ENCODE data around the gene RHD.
A peak's percentile ranks its signal among the peaks of the same experiment; 100 is the strongest.

RHD gene

GRCh38 chr1:25243907-25244306 is 28.4 kb upstream of the RHD start:
- Histone ChIP-seq H3K9me3 (no peaks in the 10 kb centered on the region), H3K4me3 (no peak overlapping the region), H3K36me3 (peaks cover 60% of the 10 kb centered on the region), H3K27me3 (no peaks in the 10 kb centered on the region), H3K27ac (no peak overlapping the region), H3K4me2 (no peak overlapping the region), H3K9ac (no peak overlapping the region), H4K20me1 (peaks cover 69% of the 10 kb centered on the region), H3K4me1 (peaks cover 73% of the 10 kb centered on the region)
- no peak for TF ChIP-seq Cebpa-rat (IDR thresholded peaks at IDR 0.05)

DNA sequence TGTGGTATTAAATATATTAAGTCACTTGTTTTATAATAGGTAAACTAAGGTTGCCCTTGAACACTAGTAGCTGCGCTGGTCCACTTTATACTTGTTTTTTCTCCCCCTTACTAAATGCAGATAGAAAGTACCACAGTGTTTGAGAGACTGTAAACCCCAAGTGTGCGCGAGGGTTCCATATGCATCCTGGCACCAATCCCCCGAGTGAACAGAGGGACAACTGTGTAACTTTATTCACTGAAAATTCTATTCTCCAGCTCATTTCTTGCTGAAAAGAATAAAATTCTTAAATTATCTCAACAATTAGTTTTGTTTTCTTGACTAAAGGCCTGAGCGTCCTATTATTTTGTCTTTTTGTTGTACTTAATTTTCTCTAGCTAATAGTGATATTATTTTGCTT is 26.9 kb upstream of the RHD start:
- H3K27me3 ChIP-seq, result no peaks in the 10 kb centered on the region
- H3K4me1 ChIP-seq, result peaks cover 59% of the 10 kb centered on the region
- H3K9ac ChIP-seq, result peak overlapping the region; percentile 97; the same call in 1 of the 2 replicates
- peak overlapping the region; percentile 95 for H3K4me2 ChIP-seq
- no peak overlapping the region for H3K27ac ChIP-seq
- H3K4me3 ChIP-seq, result peak overlapping the region; percentile 97
- peaks cover 60% of the 10 kb centered on the region for H3K36me3 ChIP-seq
- peaks cover 67% of the 10 kb centered on the region for H4K20me1 ChIP-seq
- H3K9me3 ChIP-seq, result no peaks in the 10 kb centered on the region
- TF ChIP-seq Cebpa-rat (IDR thresholded peaks at IDR 0.05), result no peak

DNA sequence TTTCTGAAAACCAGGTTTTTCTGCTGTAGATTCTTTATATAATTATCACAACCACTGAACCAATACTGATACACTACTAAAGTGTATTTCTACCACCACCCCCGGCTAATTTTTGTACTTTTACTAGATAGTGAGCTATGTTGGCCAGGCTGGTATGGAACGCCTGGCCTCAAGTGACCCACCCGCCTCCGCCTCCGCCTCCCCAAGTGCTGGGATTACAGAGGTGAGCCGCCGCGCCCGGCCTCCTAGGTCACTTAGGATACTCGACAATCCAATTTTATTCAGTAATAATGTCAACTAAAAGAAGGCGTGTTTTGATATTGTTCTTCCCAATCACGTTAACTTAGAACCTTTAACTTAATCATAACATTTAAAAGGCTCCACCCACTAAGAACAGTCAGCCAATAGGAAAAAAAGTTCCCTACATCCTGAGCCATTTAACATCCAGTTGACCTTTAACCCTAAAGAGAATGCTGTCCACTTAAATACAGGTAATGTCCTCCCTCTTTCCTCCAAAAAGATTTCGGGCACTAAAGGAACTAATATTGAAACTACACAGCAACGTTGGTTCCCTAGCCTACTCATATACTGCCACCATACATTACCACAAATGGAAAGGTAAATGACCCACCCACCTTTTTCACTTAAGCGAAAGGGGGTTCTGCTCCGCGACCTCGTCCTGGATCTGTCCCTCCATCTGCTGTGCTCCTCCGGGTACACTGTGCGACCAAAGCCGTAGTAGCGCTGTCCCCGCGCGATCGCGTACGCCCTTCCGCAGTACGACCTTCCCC is 26.3 kb upstream of the RHD start:
- H3K9ac ChIP-seq, result peak overlapping the region; percentile 97
- H3K27me3 ChIP-seq, result no peaks in the 10 kb centered on the region
- H3K4me2 ChIP-seq, result peak overlapping the region; percentile 95
- H3K9me3 ChIP-seq, result no peaks in the 10 kb centered on the region
- H3K27ac ChIP-seq, result peak overlapping the region; percentile 95
- TF ChIP-seq Cebpa-rat (IDR thresholded peaks at IDR 0.05), result no peak
- peaks cover 52% of the 10 kb centered on the region for H3K4me1 ChIP-seq
- peaks cover 60% of the 10 kb centered on the region for H4K20me1 ChIP-seq
- peaks cover 54% of the 10 kb centered on the region for H3K36me3 ChIP-seq
- peak overlapping the region; percentile 97 for H3K4me3 ChIP-seq

DNA sequence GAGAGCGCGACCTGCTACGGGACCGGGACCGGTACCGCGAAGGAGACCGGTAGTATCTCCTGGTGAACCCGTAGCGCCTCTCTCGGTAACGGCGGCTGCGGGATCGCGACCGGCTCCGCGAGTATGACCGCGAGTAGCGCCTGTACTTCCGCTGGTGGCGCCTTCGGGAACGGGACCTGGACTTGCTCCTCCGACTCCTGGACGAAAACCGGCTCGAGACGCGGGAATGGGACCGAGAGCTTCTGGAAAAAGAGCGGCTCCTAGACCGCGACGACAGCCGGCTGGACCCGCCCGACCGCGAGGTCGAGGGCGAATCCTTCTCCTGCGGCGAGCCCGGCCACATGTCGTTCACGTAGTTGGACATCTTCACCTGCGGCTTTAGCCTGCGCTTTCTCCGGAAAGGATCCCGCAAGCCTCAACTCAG is 25.7 kb upstream of the RHD start:
- Histone ChIP-seq H3K27me3 (no peaks in the 10 kb centered on the region), H3K9ac (peak overlapping the region; percentile 97), H3K27ac (peak overlapping the region; percentile 95), H3K36me3 (peaks cover 48% of the 10 kb centered on the region), H3K9me3 (no peaks in the 10 kb centered on the region), H3K4me3 (peak overlapping the region; percentile 97), H4K20me1 (peaks cover 54% of the 10 kb centered on the region), H3K4me2 (peak overlapping the region; percentile 95), H3K4me1 (peaks cover 46% of the 10 kb centered on the region)
- TF ChIP-seq Cebpa-rat (IDR thresholded peaks at IDR 0.05), result no peak

GRCh38 chr1:25247024-25247828 is 25.1 kb upstream of the RHD start, which contains the start of gene RSRP1:
TSS of gene RSRP1 (minus strand) at chr1:25247454. CDS start at chr1:25246963, 491 bp downstream.
- peak within 1 kb of the TSS; percentile 97 for H3K4me3 ChIP-seq
- H3K27ac ChIP-seq, result peak within 1 kb of the TSS; percentile 95
- no peaks in the 10 kb centered on the region for H3K27me3 ChIP-seq
- peak within 1 kb of the TSS; percentile 95 for H3K4me2 ChIP-seq
- H4K20me1 ChIP-seq, result peaks cover 48% of the 10 kb centered on the region
- peaks cover 42% of the 10 kb centered on the region for H3K36me3 ChIP-seq
- peaks cover 40% of the 10 kb centered on the region for H3K4me1 ChIP-seq
- H3K9me3 ChIP-seq, result no peaks in the 10 kb centered on the region
- H3K9ac ChIP-seq, result peak within 1 kb of the TSS; percentile 97
- peak; percentile 91 for TF ChIP-seq Cebpa-rat (IDR thresholded peaks at IDR 0.05)

DNA sequence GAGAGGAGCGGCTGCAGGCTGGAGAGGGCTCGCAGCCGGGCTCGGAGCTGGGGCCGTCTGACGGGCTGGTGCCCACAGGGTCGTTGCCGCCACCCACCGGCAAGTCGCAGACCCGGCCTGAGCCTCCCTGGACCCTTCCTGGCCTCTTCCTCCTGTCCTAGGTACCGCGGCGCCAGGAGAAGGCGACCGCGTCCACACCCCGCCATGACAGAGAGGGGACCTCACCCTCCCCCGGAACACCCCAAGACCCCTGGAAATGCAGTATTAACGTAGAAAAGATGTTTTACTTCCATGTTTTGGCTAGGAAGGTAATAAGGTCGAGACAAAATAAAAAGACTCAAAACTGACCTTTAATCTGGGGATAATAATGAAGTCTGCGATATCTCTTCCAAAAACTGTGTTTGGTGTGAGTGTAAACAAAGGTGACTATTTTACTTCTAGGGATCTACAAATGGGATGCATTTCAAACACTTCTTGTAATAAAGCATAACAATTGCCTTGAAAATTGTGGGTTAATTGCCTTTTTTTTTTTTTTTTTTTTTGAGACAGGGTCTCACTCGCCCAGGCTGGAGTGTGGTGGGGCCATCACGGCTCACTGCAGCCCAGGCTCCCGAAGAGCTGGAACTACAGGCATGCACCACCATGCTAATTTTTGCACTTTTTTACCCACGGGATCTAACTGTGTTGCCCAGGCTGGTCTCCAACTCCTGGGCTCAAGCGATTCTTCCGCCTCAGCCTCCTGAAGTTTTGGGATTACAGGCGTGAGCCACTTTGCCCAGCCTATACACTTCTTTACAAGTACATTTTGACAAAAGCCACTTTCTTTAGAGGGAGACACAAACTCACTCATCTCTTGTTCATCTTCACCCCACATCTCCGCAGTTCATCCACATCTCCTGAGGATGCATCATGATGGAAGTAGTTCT is 24.2 kb upstream of the RHD start:
- Histone ChIP-seq H3K9me3 (no peaks in the 10 kb centered on the region), H3K4me1 (peaks cover 33% of the 10 kb centered on the region), H3K4me2 (peak overlapping the region; percentile 95), H3K27me3 (no peaks in the 10 kb centered on the region), H3K36me3 (peaks cover 33% of the 10 kb centered on the region), H3K27ac (peak overlapping the region; percentile 70), H4K20me1 (peaks cover 40% of the 10 kb centered on the region), H3K9ac (peak overlapping the region; percentile 97), H3K4me3 (peak overlapping the region; percentile 97)
- TF ChIP-seq Cebpa-rat (IDR thresholded peaks at IDR 0.05), result no peak

GRCh38 chr1:25253911-25254310 is 18.4 kb upstream of the RHD start:
- no peak overlapping the region for H3K9ac ChIP-seq
- H3K4me3 ChIP-seq, result no peak overlapping the region
- no peaks in the 10 kb centered on the region for H3K36me3 ChIP-seq
- peaks cover 15% of the 10 kb centered on the region for H4K20me1 ChIP-seq
- H3K9me3 ChIP-seq, result no peaks in the 10 kb centered on the region
- H3K4me2 ChIP-seq, result no peak overlapping the region
- H3K4me1 ChIP-seq, result no peaks in the 10 kb centered on the region
- H3K27ac ChIP-seq, result no peak overlapping the region
- H3K27me3 ChIP-seq, result no peaks in the 10 kb centered on the region
- no peak for TF ChIP-seq Cebpa-rat (IDR thresholded peaks at IDR 0.05)

- Histone ChIP-seq H3K27ac (no peak overlapping the region), H3K36me3 (no peaks in the 10 kb centered on the region), H3K4me2 (no peak overlapping the region), H3K9ac (no peak overlapping the region), H3K4me1 (peaks cover 11% of the 10 kb centered on the region), H3K4me3 (no peak overlapping the region), H3K27me3 (no peaks in the 10 kb centered on the region), H3K9me3 (no peaks in the 10 kb centered on the region), H4K20me1 (peaks cover 15% of the 10 kb centered on the region)
- no peak for TF ChIP-seq Cebpa-rat (IDR thresholded peaks at IDR 0.05)
Measured at GRCh38 chr1:25255706-25256577, 16.4 kb upstream of the RHD start.
